H9 (cell line): Measurements from ENCODE around the gene TPRG1. TPM values are rescaled to one million over a fixed set of nuclear protein-coding genes. Genes with fewer than 3 reads are reported as not detected.

Source experiments
- DNase-seq: peaks from one replicate; pipeline ENCODE4 v3.0.0-alpha.2; 2017
- H2AFZ ChIP-seq: one replicate; pipeline ENCODE4 v1.6.1; 2013; ENCODE audit warnings: mild to moderate bottlenecking, low read length, control low read depth, moderate library complexity
- H2AK5ac ChIP-seq: 2 replicates; pipeline ENCODE4 v1.6.1; 2013; ENCODE audit warnings: low read length, control low read depth, mixed read lengths; ENCODE audit not compliant: insufficient read length
- H2BK120ac ChIP-seq: one replicate; pipeline ENCODE4 v1.6.1; 2013; ENCODE audit warnings: low read depth, mild to moderate bottlenecking, low read length, control low read depth, inconsistent platforms; ENCODE audit not compliant: poor library complexity, severe bottlenecking
- H2BK12ac ChIP-seq: 2 replicates; pipeline ENCODE4 v1.6.1; 2013; ENCODE audit warnings: low read length, control low read depth, mixed read lengths, low read depth; ENCODE audit not compliant: insufficient read length
- H2BK15ac ChIP-seq: 2 replicates; pipeline ENCODE4 v1.6.1; 2013; ENCODE audit warnings: low read depth, low read length, control low read depth
- H2BK20ac ChIP-seq: one replicate; pipeline ENCODE4 v1.6.1; 2013; ENCODE audit warnings: low read depth, mild to moderate bottlenecking, low read length, control low read depth, inconsistent platforms; ENCODE audit not compliant: poor library complexity, severe bottlenecking
- H2BK5ac ChIP-seq: 2 replicates; pipeline ENCODE4 v1.6.1; 2013; ENCODE audit warnings: low read length, control low read depth, mixed read lengths; ENCODE audit not compliant: insufficient read length
- H3K14ac ChIP-seq: 2 replicates; pipeline ENCODE4 v1.6.1; 2013; ENCODE audit warnings: low read length, control low read depth; ENCODE audit not compliant: insufficient read depth
- H3K18ac ChIP-seq: 2 replicates; pipeline ENCODE4 v1.6.1; 2013; ENCODE audit warnings: low read depth, mild to moderate bottlenecking, mixed read lengths, low read length, control low read depth; ENCODE audit not compliant: insufficient read length
- H3K23ac ChIP-seq: 2 replicates; pipeline ENCODE4 v1.6.1; 2013; ENCODE audit warnings: low read length, control low read depth, mixed read lengths, low read depth; ENCODE audit not compliant: insufficient read length
- H3K23me2 ChIP-seq: 2 replicates; pipeline ENCODE4 v1.6.1; 2013; ENCODE audit warnings: low read depth, mild to moderate bottlenecking, mixed read lengths, low read length, control low read depth; ENCODE audit not compliant: insufficient read length, poor library complexity, severe bottlenecking
- H3K27ac ChIP-seq: 2 replicates; pipeline ENCODE4 v1.5.1; 2013; ENCODE audit warnings: low read length, control low read depth, mixed read lengths, low read depth; ENCODE audit not compliant: insufficient read length
- H3K27me3 ChIP-seq: 2 replicates; pipeline ENCODE4 v1.6.1; 2013; ENCODE audit warnings: low read length, control low read depth, inconsistent platforms; ENCODE audit not compliant: insufficient read depth
- H3K4ac ChIP-seq: 2 replicates; pipeline ENCODE4 v1.6.1; 2013; ENCODE audit warnings: low read depth, mild to moderate bottlenecking, control low read depth, inconsistent platforms, low read length, moderate library complexity
- H3K4me1 ChIP-seq: 2 replicates; pipeline ENCODE4 v1.6.1; 2013; ENCODE audit warnings: low read length, control low read depth, inconsistent platforms; ENCODE audit not compliant: insufficient read depth
- H3K4me2 ChIP-seq: 2 replicates; pipeline ENCODE4 v1.6.1; 2013; ENCODE audit warnings: low read length, control low read depth, mixed read lengths; ENCODE audit not compliant: insufficient read length, insufficient read depth
- H3K56ac ChIP-seq: 2 replicates; pipeline ENCODE4 v1.6.1; 2013; ENCODE audit warnings: low read depth, mild to moderate bottlenecking, mixed read lengths, low read length, control low read depth; ENCODE audit not compliant: insufficient read length
- H3K79me1 ChIP-seq: 2 replicates; pipeline ENCODE4 v1.6.1; 2013; ENCODE audit warnings: low read depth, mild to moderate bottlenecking, moderate library complexity, low read length, control low read depth, inconsistent platforms; ENCODE audit not compliant: insufficient read depth, poor library complexity, severe bottlenecking
- H3K79me2 ChIP-seq: 2 replicates; pipeline ENCODE4 v1.6.1; 2013; ENCODE audit warnings: low read length, control low read depth, inconsistent platforms; ENCODE audit not compliant: insufficient read depth
- H3K9ac ChIP-seq: 2 replicates; pipeline ENCODE4 v1.6.1; 2013; ENCODE audit warnings: low read length, control low read depth, mixed read lengths; ENCODE audit not compliant: insufficient read length; ENCODE audit errors: extremely low read depth
- H3K9me3 ChIP-seq: one replicate; pipeline ENCODE4 v1.6.1; 2013; ENCODE audit warnings: low read depth, low read length, inconsistent platforms; ENCODE audit not compliant: control insufficient read depth
- H3T11ph ChIP-seq: one replicate; pipeline ENCODE4 v1.6.1; 2013; ENCODE audit warnings: mild to moderate bottlenecking, low read length, control low read depth, inconsistent platforms
- H4K20me1 ChIP-seq: one replicate; pipeline ENCODE4 v1.6.1; 2013; ENCODE audit not compliant: control insufficient read depth, insufficient read length, insufficient read depth
- H4K5ac ChIP-seq: 2 replicates; pipeline ENCODE4 v1.6.1; 2013; ENCODE audit warnings: low read depth, mild to moderate bottlenecking, mixed read lengths, low read length, control low read depth; ENCODE audit not compliant: insufficient read length
- H4K8ac ChIP-seq: replicated peaks from 2 replicates; pipeline ENCODE4 v1.6.1; 2013; ENCODE audit warnings: low read length, control low read depth, mixed read lengths, low read depth; ENCODE audit not compliant: insufficient read length
- H4K91ac ChIP-seq: 2 replicates; pipeline ENCODE4 v1.6.1; 2013; ENCODE audit warnings: low read depth, mild to moderate bottlenecking, moderate library complexity, mixed read lengths, low read length, control low read depth; ENCODE audit not compliant: insufficient read length
- H3K27ac Mint-ChIP-seq, 3 experiments: 2 replicates in 2 of 3; 3 replicates in 1 of 3; pipeline ENCODE4 v1.8.0; 2020 to 2021; ENCODE audit warnings: mixed read lengths in 3 of 3, mild to moderate bottlenecking in 1 of 3, moderate library complexity in 1 of 3
- H3K27me3 Mint-ChIP-seq: 2 replicates; pipeline ENCODE4 v1.8.0; 2021; ENCODE audit warnings: low read depth, mild to moderate bottlenecking, moderate library complexity, mixed read lengths
- H3K36me3 Mint-ChIP-seq, 3 experiments: 2 replicates in 2 of 3; 3 replicates in 1 of 3; pipeline ENCODE4 v1.8.0; 2020 to 2021; ENCODE audit warnings: low read depth in 3 of 3, mixed read lengths in 3 of 3; ENCODE audit not compliant: insufficient read depth in 1 of 3
- H3K4me1 Mint-ChIP-seq, 2 experiments: 2 replicates each; pipeline ENCODE4 v1.8.0; 2020; ENCODE audit warnings: mixed read lengths in 2 of 2
- H3K4me3 Mint-ChIP-seq, 2 experiments: 2 replicates in 1 of 2; 3 replicates in 1 of 2; pipeline ENCODE4 v1.8.0; 2020 to 2021; ENCODE audit warnings: mild to moderate bottlenecking in 2 of 2, mixed read lengths in 2 of 2, moderate library complexity in 1 of 2
- H3K9me3 Mint-ChIP-seq, 2 experiments: 2 replicates in 1 of 2; 3 replicates in 1 of 2; pipeline ENCODE4 v1.8.0; 2020; ENCODE audit warnings: mild to moderate bottlenecking in 2 of 2, mixed read lengths in 2 of 2, moderate library complexity in 1 of 2
- CTCF ChIP-seq: fragments of 200-600 bp; sonication (generic); conservative IDR thresholded peaks from 3 replicates; pipeline ENCODE4 v1.8.0; 2021; ENCODE audit warnings: antibody characterized with exemption, mild to moderate bottlenecking
- WGBS: extraction: QIAGEN DNeasy Blood & Tissue Kit; methylation state at CpG from one replicate; pipeline ENCODE4 v1.1.7; 2013; ENCODE audit warnings: missing lambda C conversion rate, low lambda C conversion rate, mixed read lengths; ENCODE audit not compliant: insufficient read length; ENCODE audit errors: extremely low coverage; 5-methylcytosine and 5-hydroxymethylcytosine counted together
- total RNA-seq: library from RNA; stranded (reverse); gene quantifications from 2 replicates; pipeline ENCODE4 v1.2.1, GENCODE V29; 2021

TPRG1 gene
- total RNA-seq, 1 experiment from 2014 or later: 0.66 TPM

GRCh38 chr3:189334064-189334920, 162.5 kb downstream of the TPRG1 start:
- H2AFZ ChIP-seq: no peak overlapping the region
- no peak overlapping the region for H3K4ac ChIP-seq
- no peak overlapping the region for H3K9ac ChIP-seq
- no peak overlapping the region for H3K23ac ChIP-seq
- no peak for DNase-seq
- H4K91ac ChIP-seq: no peak overlapping the region
- H3K27ac ChIP-seq: no peak overlapping the region
- H4K5ac ChIP-seq: no peak overlapping the region
- WGBS: no CpG with 5 or more reads among the region's 3 CpGs
- H3K79me1 ChIP-seq: no peaks in the 10 kb centered on the region
- H2BK120ac ChIP-seq: no peak overlapping the region
- H2BK15ac ChIP-seq: no peak overlapping the region
- no peak overlapping the region for H2BK20ac ChIP-seq
- H3K14ac ChIP-seq: no peak overlapping the region
- no peaks in the 10 kb centered on the region for H3K79me2 ChIP-seq
- no peaks in the 10 kb centered on the region; a peak in 1 of 5 replicates for H3K9me3 Mint-ChIP-seq
- H3K27me3 ChIP-seq: no peaks in the 10 kb centered on the region
- H3K9me3 ChIP-seq: no peaks in the 10 kb centered on the region
- no peak for TF ChIP-seq CTCF
- peaks cover 1% of the 10 kb centered on the region; the same call in 1 of the 2 replicates for H3K27me3 Mint-ChIP-seq
- H3K27ac Mint-ChIP-seq: no peak overlapping the region
- H3K4me1 Mint-ChIP-seq: peaks cover 3 to 5% of the 10 kb centered on the region in 2 experiments; a peak in 2 of 4 replicates
- H3K56ac ChIP-seq: no peak overlapping the region
- H3K18ac ChIP-seq: no peak overlapping the region
- H2BK12ac ChIP-seq: no peak overlapping the region
- H4K8ac ChIP-seq: no peak overlapping the region
- no peak overlapping the region for H2AK5ac ChIP-seq
- H3T11ph ChIP-seq: no peak overlapping the region
- H3K4me1 ChIP-seq: no peaks in the 10 kb centered on the region
- H3K4me2 ChIP-seq: no peak overlapping the region
- H3K4me3 Mint-ChIP-seq: no peak overlapping the region
- no peaks in the 10 kb centered on the region; a peak in 1 of 7 replicates for H3K36me3 Mint-ChIP-seq
- no peaks in the 10 kb centered on the region for H3K23me2 ChIP-seq
- no peaks in the 10 kb centered on the region for H4K20me1 ChIP-seq
- H2BK5ac ChIP-seq: no peak overlapping the region
